ENCODE data around the gene TTK.
"Not testable (repeated sequence)": the region's sequence is repeated elsewhere in the genome, so short reads cannot be mapped to it uniquely, and the experiment has no call there.

- TF ChIP-seq CTCF (IDR thresholded peaks at IDR 0.05); POLR2AphosphoS5 (IDR thresholded peaks at IDR 0.05; ENCODE audit: low read depth, low read length): not testable (repeated sequence)
These were observed 43.8 kb downstream of the TTK start for GRCh38 chr6:80048220-80048619.
